KMS-11 (cell line): Measurements from ENCODE around the gene RCAN2.

ENCODE experiments used
- H2AFZ ChIP-seq: fragments of 200-600 bp; sonication (generic); 2 replicates; pipeline ENCODE4 v1.6.1; 2016; ENCODE audit warnings: antibody characterized with exemption, mixed run types, low read depth
- H3K27ac ChIP-seq: fragments of 200-600 bp; sonication (generic); 2 replicates; pipeline ENCODE4 v1.6.1; 2016; ENCODE audit warnings: mild to moderate bottlenecking, mixed run types
- H3K27me3 ChIP-seq: fragments of 200-600 bp; sonication (generic); 2 replicates; pipeline ENCODE4 v1.6.1; 2017; ENCODE audit warnings: mild to moderate bottlenecking, low read depth, mixed run types, moderate library complexity; ENCODE audit not compliant: insufficient read depth
- H3K36me3 ChIP-seq: fragments of 200-600 bp; sonication (generic); 2 replicates; pipeline ENCODE4 v1.6.1; 2017; ENCODE audit warnings: mild to moderate bottlenecking, mixed run types; ENCODE audit not compliant: insufficient read depth
- H3K4me1 ChIP-seq: fragments of 200-600 bp; sonication (generic); 2 replicates; pipeline ENCODE4 v1.6.1; 2016; ENCODE audit warnings: mild to moderate bottlenecking, low read depth, mixed run types; ENCODE audit not compliant: poor library complexity, severe bottlenecking
- H3K4me2 ChIP-seq: fragments of 200-600 bp; sonication (generic); 2 replicates; pipeline ENCODE4 v1.7.0; 2016; ENCODE audit warnings: mild to moderate bottlenecking, mixed run types
- H3K4me3 ChIP-seq: fragments of 200-600 bp; sonication (generic); IDR thresholded peaks from 2 replicates; pipeline ENCODE4 v1.6.1; 2017; ENCODE audit warnings: low read depth, low read length, mixed read lengths; ENCODE audit not compliant: insufficient read depth
- H3K79me2 ChIP-seq: fragments of 200-600 bp; sonication (generic); 2 replicates; pipeline ENCODE4 v1.6.1; 2016; ENCODE audit warnings: low read depth, mixed run types; ENCODE audit not compliant: insufficient read depth
- H3K9ac ChIP-seq: fragments of 200-600 bp; sonication (generic); 2 replicates; pipeline ENCODE4 v1.6.1; 2016; ENCODE audit warnings: mild to moderate bottlenecking, mixed run types
- H4K20me1 ChIP-seq: fragments of 200-600 bp; sonication (generic); 2 replicates; pipeline ENCODE4 v1.6.1; 2016; ENCODE audit warnings: mild to moderate bottlenecking, mixed run types; ENCODE audit not compliant: insufficient read depth
- CTCF ChIP-seq: fragments of 200-600 bp; sonication (generic); conservative IDR thresholded peaks from 2 replicates; pipeline ENCODE4 v1.6.1; 2017; ENCODE audit warnings: low read depth, mild to moderate bottlenecking, antibody characterized with exemption, low read length, moderate library complexity, mixed read lengths

Gene RCAN2

GRCh38 chr6:46504242-46504641 lies 13.0 kb upstream of the RCAN2 start:
- no peak overlapping the region for H2AFZ ChIP-seq
- TF ChIP-seq CTCF = no peak
- H3K4me1 ChIP-seq = no peaks in the 10 kb centered on the region
- H3K4me2 ChIP-seq = no peak overlapping the region
- no peaks in the 10 kb centered on the region for H4K20me1 ChIP-seq
- no peaks in the 10 kb centered on the region for H3K36me3 ChIP-seq
- no peak overlapping the region for H3K9ac ChIP-seq
- no peak overlapping the region for H3K27ac ChIP-seq
- H3K27me3 ChIP-seq = no peaks in the 10 kb centered on the region
- H3K79me2 ChIP-seq = no peaks in the 10 kb centered on the region
- H3K4me3 ChIP-seq = no peak overlapping the region

GRCh38 chr6:46502486-46503119 lies 11.4 kb upstream of the RCAN2 start:
- Histone ChIP-seq H3K4me2 (no peak overlapping the region), H3K4me1 (no peaks in the 10 kb centered on the region), H3K36me3 (no peaks in the 10 kb centered on the region), H4K20me1 (no peaks in the 10 kb centered on the region), H3K27ac (no peak overlapping the region), H2AFZ (no peak overlapping the region), H3K4me3 (no peak overlapping the region), H3K27me3 (no peaks in the 10 kb centered on the region), H3K79me2 (no peaks in the 10 kb centered on the region), H3K9ac (no peak overlapping the region)
- TF ChIP-seq CTCF = no peak

GRCh38 chr6:46501136-46502089 lies 10.2 kb upstream of the RCAN2 start:
- H4K20me1 ChIP-seq = no peaks in the 10 kb centered on the region
- H3K4me2 ChIP-seq = no peak overlapping the region
- H3K27me3 ChIP-seq = no peaks in the 10 kb centered on the region
- H3K27ac ChIP-seq = no peak overlapping the region
- H3K4me3 ChIP-seq = no peak overlapping the region
- H3K9ac ChIP-seq = no peak overlapping the region
- TF ChIP-seq CTCF = no peak
- no peaks in the 10 kb centered on the region for H3K36me3 ChIP-seq
- H3K4me1 ChIP-seq = no peaks in the 10 kb centered on the region
- no peaks in the 10 kb centered on the region for H3K79me2 ChIP-seq
- no peak overlapping the region for H2AFZ ChIP-seq

- no peaks in the 10 kb centered on the region for H3K27me3 ChIP-seq
- H2AFZ ChIP-seq = no peak overlapping the region
- no peak overlapping the region for H3K27ac ChIP-seq
- H3K79me2 ChIP-seq = no peaks in the 10 kb centered on the region
- H4K20me1 ChIP-seq = no peaks in the 10 kb centered on the region
- H3K36me3 ChIP-seq = no peaks in the 10 kb centered on the region
- TF ChIP-seq CTCF = no peak
- no peak overlapping the region for H3K4me2 ChIP-seq
- no peak overlapping the region for H3K9ac ChIP-seq
- H3K4me1 ChIP-seq = no peaks in the 10 kb centered on the region
- no peak overlapping the region for H3K4me3 ChIP-seq
Measured at GRCh38 chr6:46500382-46500781, 9.1 kb upstream of the RCAN2 start.
